ENCODE data around the gene OR4C13. TPM values are rescaled to one million over a fixed set of nuclear protein-coding genes. Genes with fewer than 3 reads are reported as not detected.
"Not testable (repeated sequence)": the region's sequence is repeated elsewhere in the genome, so short reads cannot be mapped to it uniquely, and the experiment has no call there.

The OR4C13 gene
- not detected in 2 replicates for total RNA-seq (2014; rRNA removed; shearing (Covaris generic))

DNA sequence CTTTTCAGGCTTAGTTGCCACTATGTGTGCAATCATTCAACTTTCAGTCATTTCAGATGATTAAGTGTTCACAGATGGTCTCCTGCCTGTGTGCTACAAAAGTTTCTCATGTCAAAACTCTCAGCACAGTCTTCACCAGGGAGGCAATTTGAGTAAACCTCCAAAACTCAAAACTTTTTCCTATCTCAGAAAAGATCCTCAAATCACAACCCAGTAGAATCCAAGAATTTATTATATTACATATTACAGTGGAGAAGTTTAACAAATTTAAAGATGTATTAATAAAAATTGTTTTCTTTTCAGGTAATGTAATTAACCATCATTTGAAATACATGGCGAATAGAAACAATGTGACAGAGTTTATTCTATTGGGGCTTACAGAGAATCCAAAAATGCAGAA lies at the start of gene OR4C13:
OR4C13 (plus strand) TSS at position 301 of the 400 bp plus-strand sequence; CDS start at position 333, 32 bp downstream.
- no peak for DNase-seq (ENCODE audit: low read depth)

DNA sequence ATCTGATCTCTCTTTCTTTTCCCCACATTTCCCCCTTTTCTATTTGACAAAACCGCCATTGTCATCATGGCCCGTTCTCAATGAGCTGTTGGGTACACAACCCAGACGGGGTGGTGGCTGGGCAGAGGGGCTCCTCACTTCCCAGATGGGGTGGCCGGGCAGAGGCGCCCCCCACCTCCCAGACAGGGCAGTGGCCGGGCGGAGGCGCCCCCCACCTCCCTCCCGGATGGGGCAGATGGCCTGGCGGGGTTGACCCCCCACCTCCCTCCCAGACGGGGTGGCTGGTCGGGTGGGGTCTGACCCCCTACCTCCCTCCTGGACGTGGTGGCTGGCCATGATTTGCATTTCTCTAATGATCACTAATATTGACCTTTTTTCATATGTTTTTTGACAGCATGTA lies 40.7 kb upstream of the OR4C13 start:
- DNase-seq (ENCODE audit: low read depth): not testable (repeated sequence)

DNA sequence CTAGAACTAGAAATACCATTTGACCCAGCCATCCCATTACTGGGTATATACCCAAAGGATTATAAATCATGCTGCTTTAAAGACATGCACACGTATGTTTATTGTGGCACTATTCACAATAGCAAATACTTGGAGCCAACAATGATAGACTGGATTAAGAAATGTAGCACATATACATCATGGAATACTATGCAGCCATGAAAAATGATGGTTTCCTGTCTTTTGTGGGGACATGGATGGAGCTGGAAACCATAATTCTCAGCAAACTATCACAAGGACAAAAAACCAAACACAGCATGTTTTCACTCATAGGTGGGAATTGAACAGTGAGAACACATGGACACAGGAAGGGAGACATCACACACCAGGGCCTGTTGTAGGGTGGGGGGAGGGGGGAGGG lies 3.5 kb upstream of the OR4C13 start:
- not testable (repeated sequence) for DNase-seq (ENCODE audit: low read depth)

DNA sequence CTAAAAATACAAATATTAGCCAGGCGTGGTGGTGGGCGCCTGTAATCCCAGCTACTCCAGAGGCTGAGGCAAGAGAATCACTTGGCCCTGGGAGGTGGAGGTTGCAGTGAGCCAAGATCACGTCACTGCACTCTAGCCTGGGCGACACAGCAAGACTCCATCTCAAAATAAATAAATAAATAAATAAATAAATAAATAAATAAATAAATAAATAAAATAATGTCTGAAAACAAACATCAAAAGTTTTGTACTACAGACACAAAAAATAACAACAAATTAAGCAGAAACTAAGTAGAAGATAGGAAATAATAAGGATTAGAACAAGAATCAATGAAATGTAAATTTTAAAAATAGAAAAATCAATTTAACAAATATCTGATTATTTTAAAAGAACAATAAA lies 21.2 kb downstream of the OR4C13 start:
- not testable (repeated sequence) for DNase-seq (ENCODE audit: low read depth)

DNA sequence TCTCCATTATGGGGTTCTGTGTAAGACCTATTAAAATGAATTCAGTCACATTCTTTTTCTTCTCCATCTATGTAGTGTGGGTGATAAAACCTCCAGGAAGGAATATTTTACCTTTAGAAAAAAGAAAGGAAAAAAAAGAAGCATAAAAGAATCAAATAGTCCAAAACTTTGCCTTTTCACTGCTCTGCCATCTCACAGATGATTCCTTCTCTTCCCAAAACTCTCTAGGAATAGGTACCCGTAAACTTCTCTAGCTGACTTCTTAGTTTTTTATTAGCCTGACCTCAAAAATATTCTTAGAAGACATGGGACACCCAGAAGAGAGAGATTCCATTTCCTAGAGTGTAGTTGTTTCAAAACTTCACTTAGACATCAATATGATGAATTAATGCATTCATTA lies 30.2 kb downstream of the OR4C13 start, which contains the start of gene OR4C12:
OR4C12 (minus strand) TSS at position 101 of the 400 bp plus-strand sequence; CDS start at position 67, 34 bp downstream.
- DNase-seq (ENCODE audit: low read depth): not testable (repeated sequence)

DNA sequence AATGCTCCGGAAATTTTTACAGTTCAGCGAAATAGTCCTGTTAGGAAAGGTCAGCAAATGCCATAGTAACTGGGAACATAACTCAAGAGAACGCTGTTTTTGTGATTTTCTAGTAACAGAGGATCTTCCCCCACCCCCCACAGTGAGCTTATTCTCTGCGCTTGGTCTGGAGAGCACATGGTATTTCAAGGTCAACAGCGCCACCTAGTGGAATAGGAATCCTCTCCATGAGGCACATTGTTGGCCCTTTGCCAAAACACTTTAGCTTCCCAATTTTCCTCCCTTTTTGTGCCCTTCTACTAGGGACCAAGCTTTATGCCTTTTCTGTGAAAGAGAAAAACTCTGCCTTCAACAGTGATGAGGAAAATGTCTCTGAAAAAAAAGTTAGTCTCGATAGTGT lies 43.4 kb downstream of the OR4C13 start:
- peak; percentile 58 for DNase-seq (ENCODE audit: low read depth)

Other genes starting within 250 kb of the OR4C13 start
- gene OR4C12, start 30.1 kb downstream of the OR4C13 start, total RNA-seq (2014; rRNA removed; shearing (Covaris generic)): not detected in 2 replicates
- not detected in 2 replicates for gene OR4C45, start 80.5 kb downstream of the OR4C13 start, total RNA-seq (2014; rRNA removed; shearing (Covaris generic))